Iris pigment epithelial cell (primary cell): Measurements from ENCODE around the gene IFNGR2.
A peak's percentile ranks its signal among the peaks of the same experiment; 100 is the strongest.
"Not testable (repeated sequence)": the region's sequence is repeated elsewhere in the genome, so short reads cannot be mapped to it uniquely, and the experiment has no call there.

ENCODE experiments used
- DNase-seq: peaks from one replicate; pipeline ENCODE4 v3.0.0-alpha.2; 2011; ENCODE audit warnings: low read depth

IFNGR2 gene

GRCh38 chr21:33403128-33403785, at the start of gene IFNGR2:
Gene IFNGR2, plus strand, starts transcription at chr21:33403413. Its CDS starts 131 bp downstream, at chr21:33403544.
- peak; percentile 40 for DNase-seq

GRCh38 chr21:33355355-33355754, 47.9 kb upstream of the IFNGR2 start:
- no peak for DNase-seq

GRCh38 chr21:33355996-33356395, 47.2 kb upstream of the IFNGR2 start:
- no peak for DNase-seq

GRCh38 chr21:33357177-33357576, 46.0 kb upstream of the IFNGR2 start:
- no peak for DNase-seq

GRCh38 chr21:33359446-33359845, 43.8 kb upstream of the IFNGR2 start:
- DNase-seq = no peak

GRCh38 chr21:33360281-33360680, 42.9 kb upstream of the IFNGR2 start:
- peak; percentile 72 for DNase-seq

- DNase-seq = peak; percentile 80
Observed at GRCh38 chr21:33360881-33361602, 42.2 kb upstream of the IFNGR2 start.

GRCh38 chr21:33362044-33362555, 41.1 kb upstream of the IFNGR2 start:
- no peak for DNase-seq

GRCh38 chr21:33363911-33364609, 39.2 kb upstream of the IFNGR2 start:
- DNase-seq = not testable (repeated sequence)

GRCh38 chr21:33364830-33365229, 38.4 kb upstream of the IFNGR2 start:
- no peak for DNase-seq

- no peak for DNase-seq
Observed at GRCh38 chr21:33367309-33367973, 35.8 kb upstream of the IFNGR2 start.

- no peak for DNase-seq
Observed at GRCh38 chr21:33368124-33368523, 35.1 kb upstream of the IFNGR2 start.

- no peak for DNase-seq
Observed at GRCh38 chr21:33368576-33368975, 34.6 kb upstream of the IFNGR2 start.

GRCh38 chr21:33369586-33369985, 33.6 kb upstream of the IFNGR2 start:
- DNase-seq = no peak

GRCh38 chr21:33370305-33370704, 32.9 kb upstream of the IFNGR2 start:
- DNase-seq = no peak

GRCh38 chr21:33371366-33371765, 31.8 kb upstream of the IFNGR2 start:
- no peak for DNase-seq

GRCh38 chr21:33372582-33372981, 30.6 kb upstream of the IFNGR2 start:
- DNase-seq = no peak

- no peak for DNase-seq
Observed at GRCh38 chr21:33373451-33373850, 29.8 kb upstream of the IFNGR2 start.

- DNase-seq = no peak
Observed at GRCh38 chr21:33374080-33374449, 29.1 kb upstream of the IFNGR2 start.

- peak; percentile 69 for DNase-seq
Observed at GRCh38 chr21:33374450-33375096, 28.6 kb upstream of the IFNGR2 start.

- DNase-seq = no peak
Observed at GRCh38 chr21:33375101-33375644, 28.0 kb upstream of the IFNGR2 start.
